ENCODE measurements around the gene CASD1. TPM values are rescaled to one million over a fixed set of nuclear protein-coding genes. Genes with fewer than 3 reads are reported as not detected.

Gene CASD1
- polyA plus RNA-seq, 1 donor from 2014 or later = 9.8 TPM

- no peak overlapping the region for H3K27ac Mint-ChIP-seq
- no peaks in the 10 kb centered on the region for H3K36me3 Mint-ChIP-seq
- H3K4me3 Mint-ChIP-seq = no peak overlapping the region
- H3K4me1 Mint-ChIP-seq = peaks cover 16 to 23% (median 20%) of the 10 kb centered on the region in 3 donors
- no peaks in the 10 kb centered on the region for H3K27me3 Mint-ChIP-seq
- no peaks in the 10 kb centered on the region for H3K9me3 Mint-ChIP-seq
These were observed 2.1 kb upstream of the CASD1 start for GRCh38 chr7:94507462-94507861.

DNA sequence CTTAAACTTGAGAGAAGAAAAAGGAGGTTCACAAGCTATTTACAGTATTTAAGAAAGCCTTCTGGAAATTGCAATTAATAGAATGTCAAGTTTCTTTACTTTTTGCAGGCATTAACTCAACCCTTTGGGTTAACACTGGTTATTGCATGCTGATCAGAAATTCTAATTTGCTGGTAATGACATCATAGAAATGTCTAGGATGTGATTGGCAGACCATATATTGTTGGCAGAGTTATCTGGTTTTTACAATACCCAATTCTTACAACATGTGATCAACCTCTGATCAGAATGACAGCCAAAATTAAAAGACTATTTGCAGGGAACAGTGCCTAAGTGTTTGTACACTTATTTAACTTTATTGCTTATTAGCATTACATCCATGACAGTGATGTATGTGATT, 1.6 kb upstream of the CASD1 start:
- H3K27me3 Mint-ChIP-seq = no peaks in the 10 kb centered on the region
- peak overlapping the region in 1 of 3 donors; percentile 17 for H3K27ac Mint-ChIP-seq
- H3K4me3 Mint-ChIP-seq = no peak overlapping the region
- no peaks in the 10 kb centered on the region for H3K36me3 Mint-ChIP-seq
- H3K9me3 Mint-ChIP-seq = no peaks in the 10 kb centered on the region
- H3K4me1 Mint-ChIP-seq = peaks cover 21 to 28% (median 23%) of the 10 kb centered on the region in 3 donors

DNA sequence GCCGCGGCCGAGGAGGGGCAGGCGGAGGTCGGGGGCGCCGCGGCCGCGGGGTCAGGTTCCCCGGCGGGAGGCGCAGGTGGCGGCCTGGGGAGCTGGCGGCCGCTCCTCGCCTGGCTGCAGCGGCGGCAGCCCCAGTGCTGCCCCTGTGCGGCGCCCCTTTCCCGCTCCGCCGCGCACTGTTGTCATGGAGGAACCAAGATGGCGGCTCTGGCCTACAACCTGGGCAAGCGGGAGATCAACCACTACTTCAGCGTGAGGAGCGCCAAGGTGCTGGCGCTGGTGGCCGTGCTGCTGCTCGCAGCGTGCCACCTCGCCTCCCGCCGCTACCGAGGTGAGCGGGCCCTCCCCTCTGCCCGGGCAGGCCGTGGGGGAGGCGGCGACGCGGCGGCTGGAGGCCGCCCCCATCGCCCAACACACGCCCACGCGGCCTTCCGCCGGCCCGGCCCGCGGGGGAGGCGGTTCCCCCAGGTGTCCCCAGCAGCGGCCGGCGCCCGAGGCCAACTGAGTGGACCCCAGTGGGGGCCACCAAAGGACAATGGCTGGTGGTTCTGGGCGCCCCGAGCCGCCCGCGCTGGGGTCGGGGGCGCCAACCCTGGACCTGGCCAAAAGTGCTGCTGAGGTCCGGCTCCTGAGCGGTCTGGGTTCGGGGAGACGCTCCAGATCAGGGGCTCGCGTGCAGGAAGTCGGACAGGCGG, 425 bp downstream of the CASD1 start:
- Mint-ChIP-seq H3K27me3 (no peaks in the 10 kb centered on the region), H3K27ac (peak overlapping the region in 2 of 3 donors; percentile 95 to 98), H3K36me3 (no peaks in the 10 kb centered on the region), H3K4me3 (peak overlapping the region in 3 of 4 donors; percentile 88 to 97 (median 93)), H3K9me3 (no peaks in the 10 kb centered on the region), H3K4me1 (peaks cover 29 to 40% (median 30%) of the 10 kb centered on the region in 3 donors)

DNA sequence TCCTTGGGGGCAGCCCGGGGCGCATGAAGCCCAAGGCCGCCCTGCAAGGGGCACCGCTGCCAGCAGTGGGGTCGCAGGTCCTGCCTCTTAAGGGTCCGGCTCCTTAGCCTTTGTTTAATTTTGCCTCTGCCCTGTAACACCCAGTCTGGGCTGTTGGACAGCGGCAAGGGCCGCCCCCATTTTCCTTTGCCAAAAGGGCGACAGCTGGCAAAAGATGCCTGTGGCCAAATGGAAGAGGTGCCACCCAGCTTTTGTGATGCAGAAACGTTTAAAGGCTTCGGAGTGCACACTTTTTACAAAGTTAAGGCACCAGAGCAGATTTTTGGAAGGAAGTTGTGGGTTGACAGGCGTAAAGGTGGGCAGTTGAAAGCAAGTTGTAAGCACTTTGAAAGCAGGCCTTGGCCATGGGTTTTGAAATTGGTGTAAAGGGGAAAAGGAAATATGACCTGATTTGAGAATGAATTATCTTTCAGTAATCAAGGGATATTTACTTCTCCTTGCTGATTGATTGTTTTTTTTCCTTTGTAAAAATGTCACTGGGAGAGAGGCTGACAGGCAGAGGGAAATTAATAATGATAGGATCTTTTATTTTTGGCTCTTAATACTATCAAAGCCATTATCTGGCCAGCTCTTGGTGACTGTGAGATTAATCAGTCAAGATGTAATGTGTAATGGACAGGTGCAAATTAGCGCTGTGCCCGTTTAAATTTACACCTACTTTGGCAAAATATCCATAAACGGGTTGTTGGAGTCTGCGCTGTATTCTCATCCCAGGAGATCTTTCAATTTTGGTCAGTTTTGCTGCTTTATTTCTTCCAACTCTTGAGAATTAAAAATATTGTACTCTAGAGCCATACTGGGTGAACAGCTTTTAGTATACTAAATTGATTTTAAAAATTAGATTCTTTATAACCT, 1.2 kb downstream of the CASD1 start:
- Mint-ChIP-seq H3K36me3 (no peaks in the 10 kb centered on the region), H3K27ac (peak overlapping the region in 2 of 3 donors; percentile 95 to 98), H3K4me1 (peaks cover 31 to 45% (median 36%) of the 10 kb centered on the region in 3 donors), H3K27me3 (no peaks in the 10 kb centered on the region), H3K9me3 (no peaks in the 10 kb centered on the region), H3K4me3 (peak overlapping the region in 3 of 4 donors; percentile 88 to 97 (median 92))

GRCh38 chr7:94511718-94512117, 2.1 kb downstream of the CASD1 start:
- H3K36me3 Mint-ChIP-seq = no peaks in the 10 kb centered on the region
- H3K4me3 Mint-ChIP-seq = peak overlapping the region in 2 of 4 donors; percentile 13 to 97
- peak overlapping the region in 1 of 3 donors; percentile 98 for H3K27ac Mint-ChIP-seq
- H3K27me3 Mint-ChIP-seq = no peaks in the 10 kb centered on the region
- H3K4me1 Mint-ChIP-seq = peaks cover 31 to 47% (median 44%) of the 10 kb centered on the region in 3 donors
- H3K9me3 Mint-ChIP-seq = no peaks in the 10 kb centered on the region

- H3K4me3 Mint-ChIP-seq = peak overlapping the region in 1 of 4 donors; percentile 19
- peaks cover 31 to 47% (median 44%) of the 10 kb centered on the region in 3 donors for H3K4me1 Mint-ChIP-seq
- no peaks in the 10 kb centered on the region for H3K27me3 Mint-ChIP-seq
- H3K9me3 Mint-ChIP-seq = no peaks in the 10 kb centered on the region
- no peak overlapping the region for H3K27ac Mint-ChIP-seq
- no peaks in the 10 kb centered on the region for H3K36me3 Mint-ChIP-seq
These were observed 3.3 kb downstream of the CASD1 start for GRCh38 chr7:94512735-94513564.

DNA sequence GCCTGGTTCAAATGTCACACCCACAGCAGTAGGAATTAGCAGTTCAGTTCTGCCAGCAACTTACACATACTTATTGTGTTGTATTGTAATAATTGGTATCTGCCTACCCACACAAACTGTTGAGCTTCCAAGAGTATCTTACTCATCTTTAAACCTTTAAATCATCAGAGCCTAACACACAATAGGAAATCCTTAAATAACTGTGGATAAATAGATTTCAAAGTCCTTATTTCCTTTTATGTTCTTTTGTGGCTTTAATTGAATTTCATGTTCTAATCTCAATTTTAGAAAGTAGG, 3.9 kb downstream of the CASD1 start:
- Mint-ChIP-seq H3K27me3 (no peaks in the 10 kb centered on the region), H3K27ac (no peak overlapping the region), H3K9me3 (no peaks in the 10 kb centered on the region), H3K4me1 (peaks cover 30 to 46% (median 44%) of the 10 kb centered on the region in 3 donors), H3K4me3 (peak overlapping the region in 1 of 4 donors; percentile 19), H3K36me3 (no peaks in the 10 kb centered on the region)

DNA sequence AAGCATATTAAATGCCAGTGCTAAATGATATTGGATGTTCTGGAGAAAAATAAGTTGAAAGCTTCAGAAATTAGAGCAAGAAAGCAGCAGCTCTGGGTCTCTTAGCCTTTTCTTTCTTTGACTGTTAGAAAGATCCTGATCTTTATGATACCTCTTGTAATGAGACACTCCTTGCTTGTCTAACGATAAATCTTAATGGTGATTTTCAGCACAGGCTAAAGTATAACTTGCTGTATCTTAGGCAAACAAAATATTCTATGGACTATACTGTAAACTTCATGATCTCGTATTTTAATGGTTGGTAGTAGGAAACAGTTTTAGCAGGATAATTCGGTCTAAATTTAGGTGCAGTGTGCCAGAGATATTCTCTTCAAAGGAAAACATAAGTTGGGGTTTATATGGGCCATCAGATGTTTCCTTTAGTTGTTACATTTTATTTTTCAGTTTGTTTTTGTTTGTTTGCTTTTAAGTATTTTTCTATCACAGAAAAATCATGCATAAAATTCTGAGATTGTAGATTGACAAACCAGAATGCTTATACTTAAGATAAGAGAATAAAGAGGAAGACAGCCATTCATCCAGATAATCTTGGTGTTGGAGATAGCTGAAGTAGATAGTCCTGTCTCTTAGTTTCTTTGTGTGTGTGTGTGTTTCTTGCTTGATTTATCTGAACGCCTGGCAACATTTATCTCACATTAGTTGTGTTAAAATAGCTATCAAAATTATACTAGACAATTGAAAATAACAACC, 4.7 kb downstream of the CASD1 start:
- H3K27me3 Mint-ChIP-seq = no peaks in the 10 kb centered on the region
- peak overlapping the region in 1 of 4 donors; percentile 76 for H3K4me3 Mint-ChIP-seq
- H3K4me1 Mint-ChIP-seq = peaks cover 26 to 44% (median 41%) of the 10 kb centered on the region in 3 donors
- H3K27ac Mint-ChIP-seq = peak overlapping the region in 1 of 3 donors; percentile 74
- H3K36me3 Mint-ChIP-seq = no peaks in the 10 kb centered on the region
- no peaks in the 10 kb centered on the region for H3K9me3 Mint-ChIP-seq

- H3K9me3 Mint-ChIP-seq = no peaks in the 10 kb centered on the region
- no peaks in the 10 kb centered on the region for H3K27me3 Mint-ChIP-seq
- peaks cover 26 to 44% (median 40%) of the 10 kb centered on the region in 3 donors for H3K4me1 Mint-ChIP-seq
- no peak overlapping the region for H3K4me3 Mint-ChIP-seq
- no peak overlapping the region for H3K27ac Mint-ChIP-seq
- H3K36me3 Mint-ChIP-seq = no peaks in the 10 kb centered on the region
These were observed 5.3 kb downstream of the CASD1 start for GRCh38 chr7:94514917-94515316.

DNA sequence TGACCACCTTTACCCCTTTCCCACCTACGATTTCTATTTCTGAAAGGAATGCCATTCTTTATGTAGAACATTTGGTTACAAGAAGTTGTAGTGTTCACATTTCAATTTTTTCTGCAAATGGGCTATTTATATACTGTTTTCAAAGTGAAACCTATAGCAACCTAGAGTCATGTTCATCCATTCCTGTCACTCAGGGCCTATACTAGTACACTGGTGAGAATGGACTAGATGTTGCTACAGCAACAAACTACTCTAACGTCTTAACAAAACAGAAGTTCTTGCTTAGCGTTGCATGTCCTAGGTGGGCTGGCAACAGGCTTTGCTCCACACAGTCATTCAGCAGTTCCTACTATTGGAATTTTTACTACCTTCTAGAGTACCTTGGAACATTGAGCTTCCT, 16.3 kb downstream of the CASD1 start:
- Mint-ChIP-seq H3K27me3 (no peaks in the 10 kb centered on the region), H3K36me3 (peaks cover 1% of the 10 kb centered on the region), H3K27ac (no peak overlapping the region), H3K4me1 (no peaks in the 10 kb centered on the region), H3K4me3 (no peak overlapping the region), H3K9me3 (no peaks in the 10 kb centered on the region)

DNA sequence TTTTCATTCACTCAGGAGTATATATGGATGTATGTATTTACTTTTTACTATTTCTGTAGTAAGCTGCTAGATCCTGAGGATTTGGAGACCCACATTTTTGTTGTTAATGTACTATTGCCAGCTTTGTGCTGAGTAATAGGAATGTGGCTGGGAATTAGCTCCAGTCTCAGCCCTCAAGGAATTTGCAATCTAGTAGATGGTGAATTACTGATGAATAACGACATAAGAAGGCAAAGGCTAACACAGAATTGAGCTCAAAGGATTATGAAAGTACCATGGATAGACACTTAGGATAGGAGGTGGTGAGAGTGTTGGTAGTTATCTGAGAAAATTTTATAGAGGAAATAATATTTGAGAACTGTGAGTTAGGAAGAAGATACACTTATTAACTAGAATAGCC, 19.9 kb downstream of the CASD1 start:
- Mint-ChIP-seq H3K27ac (no peak overlapping the region), H3K36me3 (peaks cover 2% of the 10 kb centered on the region), H3K27me3 (no peaks in the 10 kb centered on the region), H3K4me1 (no peaks in the 10 kb centered on the region), H3K4me3 (no peak overlapping the region), H3K9me3 (no peaks in the 10 kb centered on the region)

DNA sequence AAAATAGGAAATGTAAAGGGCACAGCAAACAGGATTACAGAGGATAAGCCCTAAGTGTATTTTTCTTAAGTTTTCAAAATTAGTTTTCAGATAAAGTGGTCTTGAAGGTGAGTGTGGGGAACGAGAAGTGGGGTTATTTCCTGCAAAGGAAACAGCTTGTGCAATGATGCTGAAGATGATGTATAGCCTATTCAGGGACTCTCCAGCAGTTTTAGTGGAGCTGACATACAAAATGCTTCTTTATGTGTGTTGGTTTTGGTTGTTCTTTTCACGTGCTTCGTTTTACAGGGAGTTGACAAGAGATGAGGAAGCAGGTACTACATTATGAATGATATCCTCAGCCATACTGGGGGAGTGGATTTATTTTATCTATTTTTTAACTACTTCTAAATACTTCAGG, 20.5 kb downstream of the CASD1 start:
- peaks cover 2% of the 10 kb centered on the region for H3K36me3 Mint-ChIP-seq
- no peak overlapping the region for H3K27ac Mint-ChIP-seq
- no peaks in the 10 kb centered on the region for H3K27me3 Mint-ChIP-seq
- no peaks in the 10 kb centered on the region for H3K9me3 Mint-ChIP-seq
- no peaks in the 10 kb centered on the region for H3K4me1 Mint-ChIP-seq
- no peak overlapping the region for H3K4me3 Mint-ChIP-seq

- H3K9me3 Mint-ChIP-seq = no peaks in the 10 kb centered on the region
- H3K36me3 Mint-ChIP-seq = peaks cover 9% of the 10 kb centered on the region
- no peaks in the 10 kb centered on the region for H3K27me3 Mint-ChIP-seq
- no peaks in the 10 kb centered on the region for H3K4me1 Mint-ChIP-seq
- no peak overlapping the region for H3K27ac Mint-ChIP-seq
- no peak overlapping the region for H3K4me3 Mint-ChIP-seq
These were observed 23.1 kb downstream of the CASD1 start for GRCh38 chr7:94532676-94533075.

GRCh38 chr7:94540428-94540827, 30.8 kb downstream of the CASD1 start:
- Mint-ChIP-seq H3K9me3 (no peaks in the 10 kb centered on the region), H3K27me3 (no peaks in the 10 kb centered on the region), H3K4me1 (no peaks in the 10 kb centered on the region), H3K27ac (no peak overlapping the region), H3K4me3 (no peak overlapping the region), H3K36me3 (peaks cover 8% of the 10 kb centered on the region)
